ENCODE results near the gene BTBD9.

DNA sequence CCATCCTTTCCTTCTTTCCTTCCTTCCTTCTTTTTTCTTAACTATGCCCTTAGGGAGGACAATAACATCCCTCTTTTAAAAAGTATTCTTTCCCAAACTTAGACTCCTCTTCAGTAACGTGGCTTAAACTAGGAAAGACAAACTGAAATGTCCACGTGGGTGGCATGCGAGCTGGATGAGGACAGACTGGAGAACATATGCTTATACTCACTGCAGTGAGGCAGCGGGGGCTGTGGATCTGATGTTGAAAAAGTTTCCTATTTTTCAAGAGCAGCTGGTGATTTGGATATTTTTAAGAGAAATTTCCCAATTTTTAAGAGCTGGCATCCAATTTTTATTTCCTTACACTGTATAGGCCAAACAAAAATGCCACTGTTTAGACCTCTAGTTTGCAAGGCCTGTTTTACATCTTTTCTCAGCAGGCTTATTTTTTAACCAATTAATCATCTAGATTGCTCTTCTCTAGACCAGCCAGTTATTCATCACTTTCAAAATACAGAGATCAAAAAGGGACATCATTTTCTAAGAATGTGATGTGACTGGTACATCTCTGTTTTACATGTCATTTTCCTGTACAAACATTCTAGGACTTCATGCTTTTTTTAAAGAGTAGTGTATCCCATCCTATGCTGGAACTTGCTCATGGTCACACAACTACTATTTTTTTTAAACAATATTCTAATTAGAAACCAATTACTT is 226.5 kb downstream of the BTBD9 start:
- TF ChIP-seq, protein P1, sequence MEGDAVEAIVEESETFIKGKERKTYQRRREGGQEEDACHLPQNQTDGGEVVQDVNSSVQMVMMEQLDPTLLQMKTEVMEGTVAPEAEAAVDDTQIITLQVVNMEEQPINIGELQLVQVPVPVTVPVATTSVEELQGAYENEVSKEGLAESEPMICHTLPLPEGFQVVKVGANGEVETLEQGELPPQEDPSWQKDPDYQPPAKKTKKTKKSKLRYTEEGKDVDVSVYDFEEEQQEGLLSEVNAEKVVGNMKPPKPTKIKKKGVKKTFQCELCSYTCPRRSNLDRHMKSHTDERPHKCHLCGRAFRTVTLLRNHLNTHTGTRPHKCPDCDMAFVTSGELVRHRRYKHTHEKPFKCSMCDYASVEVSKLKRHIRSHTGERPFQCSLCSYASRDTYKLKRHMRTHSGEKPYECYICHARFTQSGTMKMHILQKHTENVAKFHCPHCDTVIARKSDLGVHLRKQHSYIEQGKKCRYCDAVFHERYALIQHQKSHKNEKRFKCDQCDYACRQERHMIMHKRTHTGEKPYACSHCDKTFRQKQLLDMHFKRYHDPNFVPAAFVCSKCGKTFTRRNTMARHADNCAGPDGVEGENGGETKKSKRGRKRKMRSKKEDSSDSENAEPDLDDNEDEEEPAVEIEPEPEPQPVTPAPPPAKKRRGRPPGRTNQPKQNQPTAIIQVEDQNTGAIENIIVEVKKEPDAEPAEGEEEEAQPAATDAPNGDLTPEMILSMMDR (IDR thresholded peaks at IDR 0.05) = no peak
- no peak for TF ChIP-seq EZH2 (IDR thresholded peaks at IDR 0.05; ENCODE audit: borderline replicate concordance, insufficient read depth, low read depth, low read length, poor library complexity, severe bottlenecking)

Measured in B cell (primary cell).